Measurements from ENCODE around the gene CAPN11. TPM values are rescaled to one million over a fixed set of nuclear protein-coding genes. Genes with fewer than 3 reads are reported as not detected.

Gene CAPN11
- total RNA-seq, 1 experiment from 2014 or later = not detected

- no TSS peak for BruUV-seq (replicated peaks)
- intact Hi-C loops (cut with micrococcal nuclease) = loop anchor here (5.0 kb wide), 1 partner anchor 167 kb away; no protein-coding TSS in a partner anchor
- Histone ChIP-seq H3K9me2 (ENCODE audit: insufficient read depth) (no peaks in the 10 kb centered on the region), H4K20me1 (ENCODE audit: insufficient read depth) (no peaks in the 10 kb centered on the region), H3K27ac (ENCODE audit: low read depth, low read length) (no peak overlapping the region), H3K9me3 (ENCODE audit: control insufficient read depth in 1 of 2, insufficient read depth in 1 of 2, low read depth in 1 of 2, low read length in 2 of 2) (no peaks in the 10 kb centered on the region), H2AFZ (ENCODE audit: low read depth, low read length, poor library complexity, severe bottlenecking) (no peak overlapping the region), H3K27me3 (ENCODE audit: insufficient read depth, low read length) (peaks cover 4% of the 10 kb centered on the region; the same call in 1 of the 2 replicates), H3K36me3 (ENCODE audit: control insufficient read depth in 1 of 2, insufficient read depth in 2 of 2, low read length in 2 of 2) (no peaks in the 10 kb centered on the region), H3K4me1 (ENCODE audit: control insufficient read depth in 1 of 2, insufficient read depth in 2 of 2, low read length in 2 of 2) (peaks cover 3 to 20% of the 10 kb centered on the region in 2 experiments; a peak in 3 of 4 replicates), H3K9ac (ENCODE audit: low read length) (no peak overlapping the region), H3K4me2 (ENCODE audit: low read length) (no peak overlapping the region), H3K79me2 (ENCODE audit: insufficient read depth, low read length) (no peaks in the 10 kb centered on the region), H3K4me3 (replicated peaks in 1 of 2; ENCODE audit: low read depth in 1 of 2, low read length in 2 of 2) (no peak overlapping the region)
- TF ChIP-seq EZH2phosphoT487 (IDR thresholded peaks at IDR 0.05; ENCODE audit: borderline replicate concordance) = no peak
- no peak for TF ChIP-seq POLR2A (IDR thresholded peaks at IDR 0.05; ENCODE audit: borderline replicate concordance, extremely low read depth, insufficient read depth, insufficient read length)
- no peak for TF ChIP-seq SRF (IDR thresholded peaks at IDR 0.05; ENCODE audit: low read depth)
- TF ChIP-seq POLR2AphosphoS5 (IDR thresholded peaks at IDR 0.05; ENCODE audit: low read depth, low read length) = no peak
- no peak for TF ChIP-seq MAX (IDR thresholded peaks at IDR 0.05)
- TF ChIP-seq EZH2 (IDR thresholded peaks at IDR 0.05) = no peak
- no peak for TF ChIP-seq FOSL1 (IDR thresholded peaks at IDR 0.05; ENCODE audit: low read depth)
- no peak for TF ChIP-seq ZBTB33 (IDR thresholded peaks at IDR 0.05; ENCODE audit: extremely low read depth, insufficient replicate concordance, low read length)
- TF ChIP-seq SIN3A (IDR thresholded peaks at IDR 0.05; ENCODE audit: low read depth) = no peak
- no peak for TF ChIP-seq ATF3 (IDR thresholded peaks at IDR 0.05)
- no peak for TF ChIP-seq CTCF (IDR thresholded peaks at IDR 0.05 in 2 of 3, conservative IDR thresholded peaks at IDR 0.05 in 1 of 3; ENCODE audit: borderline replicate concordance in 1 of 3, insufficient read depth in 1 of 3, low read depth in 2 of 3, low read length in 2 of 3)
- TF ChIP-seq YY1 (IDR thresholded peaks at IDR 0.05; ENCODE audit: extremely low read depth, insufficient replicate concordance, low read depth, low read length) = no peak
- no peak for TF ChIP-seq REST (IDR thresholded peaks at IDR 0.05; ENCODE audit: low read depth)
- TF ChIP-seq SP1 (IDR thresholded peaks at IDR 0.05; ENCODE audit: low read depth) = no peak
- TF ChIP-seq ELF1 (IDR thresholded peaks at IDR 0.05; ENCODE audit: borderline replicate concordance, low read depth) = no peak
- TF ChIP-seq CEBPB (IDR thresholded peaks at IDR 0.05; ENCODE audit: low read depth) = no peak
- no peak for TF ChIP-seq RAD21 (IDR thresholded peaks at IDR 0.05; ENCODE audit: low read depth)
- TF ChIP-seq TCF7L2 (IDR thresholded peaks at IDR 0.05; ENCODE audit: borderline replicate concordance, extremely low read depth, insufficient read depth, insufficient read length) = no peak
- no peak for TF ChIP-seq ZNF274 (IDR thresholded peaks at IDR 0.05; ENCODE audit: low read depth, low read length)
- ATAC-seq = no peak
- CTCF ChIA-PET = interaction anchor here (1.4 kb wide), 1 partner anchor 87 kb away, joined by 4 read pairs; the partner anchor contains the start of gene SLC35B2
- DNase-seq (ENCODE audit: low read depth, low spot score) = no peak
- POLR2A ChIA-PET = no interaction called here
- RAD21 ChIA-PET (ENCODE audit: low non-redundant PET in 1 of 2, low total read pairs in 2 of 2, uncharacterized antibody in 2 of 2, unreplicated experiment in 2 of 2) = no interaction called here
These were observed 11.4 kb downstream of the CAPN11 start for GRCh38 chr6:44169886-44170570.

All from HCT116 (cell line).